Activated CD8-positive, alpha-beta T cell treated with anti-CD3 and anti-CD28 coated beads for 36 hours (primary cell): ENCODE data around the gene ATG2A. TPM values are rescaled to one million over a fixed set of nuclear protein-coding genes. Genes with fewer than 3 reads are reported as not detected.

Source experiments
- ATAC-seq: fragments of 200-7000 bp; cut with Tn5 transposase; one replicate; pipeline ENCODE4 v1.10.0; 2021; ENCODE audit warnings: mild to moderate bottlenecking, moderate library complexity
- CTCF ChIA-PET: fragments of 350-600 bp; sonication (Branson Sonifier 250); formaldehyde crosslinking; loops from one replicate; lab custom pipeline; 2021; ENCODE audit warnings: antibody characterized with exemption; lab: Charles Lee
- POLR2A ChIA-PET: fragments of 350-600 bp; sonication (Branson Sonifier 250); formaldehyde crosslinking; loops from one replicate; lab custom pipeline; 2021; ENCODE audit warnings: antibody characterized with exemption; lab: Charles Lee
- DNase-seq: peaks from one replicate; pipeline ENCODE4 v3.0.0-alpha.2; 2020
- H3K27ac Mint-ChIP-seq: one replicate; pipeline ENCODE4 v1.8.0; 2021; ENCODE audit warnings: mild to moderate bottlenecking, mixed read lengths
- H3K27me3 Mint-ChIP-seq: one replicate; pipeline ENCODE4 v1.8.0; 2021; ENCODE audit warnings: mixed read lengths
- H3K36me3 Mint-ChIP-seq: one replicate; pipeline ENCODE4 v1.8.0; 2021; ENCODE audit warnings: low read depth, mixed read lengths
- H3K4me1 Mint-ChIP-seq: one replicate; pipeline ENCODE4 v1.8.0; 2021; ENCODE audit warnings: low read depth, mixed read lengths
- H3K4me3 Mint-ChIP-seq: one replicate; pipeline ENCODE4 v1.8.0; 2021; ENCODE audit warnings: mild to moderate bottlenecking, moderate library complexity, mixed read lengths
- H3K9me3 Mint-ChIP-seq: one replicate; pipeline ENCODE4 v1.8.0; 2021; ENCODE audit warnings: mixed read lengths
- CTCF ChIP-seq: fragments of 200-600 bp; IDR thresholded peaks from one replicate; pipeline ENCODE4 v1.8.0; 2022; ENCODE audit warnings: antibody characterized with exemption, mild to moderate bottlenecking
- intact Hi-C: fragments of 100-400 bp; cut with micrococcal nuclease; formaldehyde crosslinking; loops from one replicate; pipeline ENCODE4 v1.10.0; 2022
- total RNA-seq, 2 experiments: library from RNA; stranded (reverse); gene quantifications; one replicate each; pipeline ENCODE4 v1.2.3, GENCODE V29; 2021

The ATG2A gene
- total RNA-seq, 2 experiments from 2014 or later: 17.1 to 17.5 TPM

DNA sequence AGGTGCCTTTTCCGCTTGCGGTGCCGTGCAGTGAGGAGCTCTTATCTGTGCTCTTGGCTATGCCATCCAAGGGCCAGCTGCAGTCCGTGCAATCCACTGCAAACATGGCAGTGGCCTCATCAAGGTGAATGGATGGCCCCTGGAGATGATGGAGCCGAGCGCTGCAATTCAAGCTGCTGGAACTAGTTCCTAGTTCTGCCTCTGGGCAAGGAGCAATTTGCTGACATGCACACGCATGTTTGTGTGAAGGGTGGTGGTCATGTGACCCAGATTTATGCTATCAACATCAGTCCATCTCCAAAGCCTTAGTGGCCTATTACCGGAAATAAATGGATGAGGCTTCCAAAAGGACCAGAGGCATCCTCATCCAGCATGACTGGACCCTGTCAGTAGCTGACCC is 35.5 kb downstream of the ATG2A start:
- ChIA-PET CTCF (interaction anchor here (1.0 to 29.9 kb wide), 2 partner anchors 9 to 25 kb away, joined by 4 to 1168 read pairs; partner anchors contain the start of gene CDC42BPG), POLR2A (interaction anchor here (0.6 to 14.9 kb wide), 2 partner anchors 24 to 38 kb away, joined by 3 to 768 read pairs; no protein-coding TSS in a partner anchor)
- H3K27me3 Mint-ChIP-seq: no peaks in the 10 kb centered on the region
- no peaks in the 10 kb centered on the region for H3K9me3 Mint-ChIP-seq
- no peak for TF ChIP-seq CTCF
- peaks cover 64% of the 10 kb centered on the region for H3K4me1 Mint-ChIP-seq
- no peak overlapping the region for H3K4me3 Mint-ChIP-seq
- H3K36me3 Mint-ChIP-seq: peaks cover 10% of the 10 kb centered on the region
- intact Hi-C loops: no loop called here
- DNase-seq (no peak), ATAC-seq (no peak)
- peak overlapping the region; percentile 52 for H3K27ac Mint-ChIP-seq

GRCh38 chr11:64880240-64881001 is 36.6 kb downstream of the ATG2A start:
- Mint-ChIP-seq H3K27me3 (no peaks in the 10 kb centered on the region), H3K4me3 (peak overlapping the region; percentile 99), H3K36me3 (peaks cover 20% of the 10 kb centered on the region), H3K27ac (peak overlapping the region; percentile 96), H3K4me1 (peaks cover 65% of the 10 kb centered on the region), H3K9me3 (no peaks in the 10 kb centered on the region)
- no peak for DNase-seq
- intact Hi-C loops: no loop called here
- ChIA-PET POLR2A (interaction anchor here (0.6 to 14.9 kb wide), 2 partner anchors 23 to 82 kb away, joined by 3 to 768 read pairs; no protein-coding TSS in a partner anchor), CTCF (interaction anchor here (1.7 to 29.9 kb wide), 2 partner anchors 24 to 70 kb away, joined by 3 to 1168 read pairs; partner anchors contain the start of genes CDC42BPG and MEN1)
- no peak for ATAC-seq
- no peak for TF ChIP-seq CTCF

DNA sequence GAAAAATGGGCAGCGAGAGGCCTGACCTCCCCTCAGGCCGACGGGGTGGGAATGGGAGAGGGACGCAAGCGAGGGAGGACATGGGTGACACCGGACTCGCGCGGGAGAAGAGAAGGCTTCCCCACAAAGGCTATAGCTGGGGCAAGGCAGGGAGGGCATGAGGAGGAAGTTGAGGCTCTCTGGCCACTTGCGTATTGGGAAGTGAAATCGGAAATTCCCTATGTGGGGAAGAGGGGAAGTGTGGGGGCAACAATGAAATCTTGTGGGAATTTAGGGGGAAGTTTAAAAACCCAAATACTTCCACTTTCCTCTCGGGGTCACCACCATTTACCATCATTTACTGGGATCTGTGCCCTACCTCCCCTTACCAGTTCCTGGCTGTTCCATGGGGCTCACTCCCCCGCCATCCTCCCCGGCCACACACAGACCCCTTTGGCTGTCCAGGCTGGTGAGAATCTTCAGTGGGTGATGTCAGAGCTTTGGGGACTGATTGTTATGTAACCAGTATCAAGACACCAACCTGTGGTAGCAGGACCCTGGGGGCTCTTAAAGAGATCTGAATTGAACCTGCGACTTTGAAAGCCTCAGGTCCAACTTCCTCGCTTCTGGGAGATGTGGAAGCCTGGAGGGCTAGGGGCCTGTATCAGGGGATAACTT is 37.6 kb downstream of the ATG2A start:
- H3K27ac Mint-ChIP-seq: peak overlapping the region; percentile 96
- ChIA-PET POLR2A (interaction anchor here (1.0 to 14.9 kb wide), 4 partner anchors 13 to 619 kb away, joined by 3 to 768 read pairs (median 7); partner anchors contain the start of gene MALAT1), CTCF (interaction anchor here (0.6 to 29.9 kb wide), 3 partner anchors 9 to 69 kb away, joined by 3 to 1168 read pairs (median 3); partner anchors contain the start of genes CDC42BPG and MEN1)
- H3K9me3 Mint-ChIP-seq: no peaks in the 10 kb centered on the region
- H3K4me3 Mint-ChIP-seq: peak overlapping the region; percentile 99
- H3K4me1 Mint-ChIP-seq: peaks cover 68% of the 10 kb centered on the region
- no peaks in the 10 kb centered on the region for H3K27me3 Mint-ChIP-seq
- peaks cover 30% of the 10 kb centered on the region for H3K36me3 Mint-ChIP-seq
- no peak for TF ChIP-seq CTCF
- intact Hi-C loops: no loop called here
- DNase-seq: no peak
- ATAC-seq: no peak

DNA sequence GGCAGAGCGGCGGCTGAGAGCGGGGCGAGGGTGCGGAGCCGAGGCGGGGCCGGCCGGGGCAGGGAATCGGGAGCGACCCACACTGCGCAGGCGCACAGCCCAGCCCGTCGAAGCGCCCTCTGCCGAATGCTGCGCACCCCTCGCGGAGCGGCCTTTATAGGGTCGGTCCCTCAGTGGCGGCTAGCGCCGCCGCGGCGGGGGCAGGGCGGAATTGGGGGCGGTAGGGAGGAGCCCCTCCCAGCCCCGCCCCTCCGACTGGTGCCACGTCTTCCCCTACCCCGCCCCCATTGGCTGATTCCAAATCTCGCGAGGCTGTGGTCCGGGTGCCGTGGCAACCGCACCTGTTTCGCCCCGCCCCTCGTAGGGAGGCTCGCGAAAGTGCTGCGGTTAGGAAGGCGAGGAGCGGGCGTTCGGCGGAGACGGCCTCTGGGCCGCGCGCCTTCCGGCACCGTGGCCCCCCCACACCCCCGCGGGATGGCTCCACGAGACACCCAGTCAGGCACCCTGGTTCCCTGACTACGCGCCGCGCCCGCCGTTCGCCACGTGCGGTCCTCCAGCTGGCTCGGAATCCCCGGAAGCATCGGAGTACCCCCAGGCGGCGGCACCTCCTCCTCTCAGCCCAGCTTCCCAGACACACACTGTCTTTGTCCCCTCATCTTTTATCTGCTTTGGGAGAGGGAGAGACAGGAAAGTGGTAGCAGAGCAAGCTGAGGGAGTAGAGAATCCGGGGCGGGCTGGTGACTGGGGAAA is 38.3 kb downstream of the ATG2A start, which contains the start of gene EHD1:
Gene EHD1, minus strand, starts transcription at position 128 of the 750 bp plus-strand sequence. CDS start 157 bp downstream, outside the sequence.
- H3K4me1 Mint-ChIP-seq: peaks cover 65% of the 10 kb centered on the region
- POLR2A ChIA-PET: interaction anchor here (0.8 to 14.9 kb wide), 10 partner anchors 8 to 620 kb away, joined by 3 to 768 read pairs (median 4); partner anchors contain the start of gene MALAT1
- intact Hi-C loops: no loop called here

More for the DNA sequence above, 38.3 kb downstream of the ATG2A start, which contains the start of gene EHD1:
- Mint-ChIP-seq H3K4me3 (peak within 1 kb of the TSS; percentile 99), H3K27me3 (no peaks in the 10 kb centered on the region), H3K27ac (peak within 1 kb of the TSS; percentile 96), H3K9me3 (no peaks in the 10 kb centered on the region), H3K36me3 (peaks cover 32% of the 10 kb centered on the region)
- TF ChIP-seq CTCF: peak; percentile 32
- DNase-seq (peak; percentile 100), ATAC-seq (peak; percentile 86)
- CTCF ChIA-PET: interaction anchor here (1.0 to 29.9 kb wide), 4 partner anchors 9 to 135 kb away, joined by 3 to 1168 read pairs (median 10); partner anchors contain the start of genes CDC42BPG, MEN1 and RASGRP2
